SK-MEL-5 (cell line): ENCODE measurements around the gene TTC28. TPM values are rescaled to one million over a fixed set of nuclear protein-coding genes. Genes with fewer than 3 reads are reported as not detected.
"Not testable (repeated sequence)": the region's sequence is repeated elsewhere in the genome, so short reads cannot be mapped to it uniquely, and the experiment has no call there.

Source experiments
- DNase-seq: peaks from one replicate; pipeline ENCODE4 v3.0.0-alpha.2; 2016; ENCODE audit warnings: low read depth, low spot score
- in situ Hi-C: cut with HindIII; loops from 2 replicates; pipeline ENCODE4 v1.10.0; 2016; ENCODE audit warnings: low sequenced_read_pairs, high pct_unique_total_duplicates, low pct_unique_long_range_greater_than_20kb
- total RNA-seq: library from RNA; depleted of rRNA; stranded (reverse); fragments of >200 nt; shearing (Covaris generic); gene quantifications from 2 replicates; pipeline ENCODE4 v1.2.3, GENCODE V29; 2014

TTC28 gene
- total RNA-seq, 1 experiment from 2014 or later, result 5.8 TPM

DNA sequence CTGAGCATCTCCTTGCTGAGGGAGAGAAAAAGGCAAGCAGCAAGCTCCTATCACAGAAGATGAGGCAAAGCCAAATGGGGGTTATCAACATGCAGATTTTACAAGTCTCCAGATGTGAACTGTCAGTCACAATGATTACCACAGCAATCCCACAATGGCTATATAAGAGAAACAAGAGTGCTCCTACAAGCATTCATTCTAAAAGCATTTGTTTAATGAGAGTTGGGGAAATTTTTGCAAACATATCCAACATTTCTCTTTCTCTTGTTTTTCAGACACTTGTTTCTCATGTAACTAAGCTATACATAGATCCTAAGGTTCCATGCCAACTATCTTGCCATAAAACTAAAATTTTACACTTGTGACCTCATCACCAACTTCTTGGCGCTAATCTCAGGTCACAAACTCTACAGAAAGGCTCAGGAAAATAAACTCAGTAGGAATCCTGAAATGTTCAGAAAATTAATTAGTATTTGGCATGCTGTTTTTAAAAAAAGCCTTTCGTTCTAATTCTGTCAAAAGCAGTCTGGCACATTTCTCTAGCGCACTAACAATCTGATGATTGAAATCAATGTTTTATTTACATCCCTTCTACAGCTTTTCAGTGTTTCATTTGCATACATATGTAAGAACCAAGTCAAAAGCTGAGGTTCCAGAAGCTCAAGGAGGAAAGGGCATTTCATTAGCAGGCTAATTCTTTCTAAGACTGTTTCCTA, 199.5 kb downstream of the TTC28 start:
- in situ Hi-C loops, result no loop called here
- no peak for DNase-seq

DNA sequence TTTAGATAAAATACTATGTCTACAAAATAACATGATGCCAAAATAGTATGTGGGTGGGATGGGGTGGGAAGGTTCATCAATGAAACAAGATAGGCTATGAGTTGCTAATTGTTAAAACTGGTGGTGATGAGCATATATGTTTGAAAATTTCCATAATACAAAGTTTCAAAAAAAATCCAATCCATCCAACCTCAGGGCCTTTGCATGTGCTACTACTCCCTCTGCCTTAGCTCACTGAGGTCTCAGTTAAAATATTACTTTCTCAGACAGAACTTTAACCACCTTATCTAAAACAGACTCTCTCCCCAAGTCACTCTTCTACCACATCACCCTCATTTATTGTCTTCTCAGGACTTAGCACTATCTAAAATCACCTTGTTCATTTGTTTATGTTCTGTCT, 201.1 kb downstream of the TTC28 start:
- no peak for DNase-seq
- in situ Hi-C loops, result no loop called here

DNA sequence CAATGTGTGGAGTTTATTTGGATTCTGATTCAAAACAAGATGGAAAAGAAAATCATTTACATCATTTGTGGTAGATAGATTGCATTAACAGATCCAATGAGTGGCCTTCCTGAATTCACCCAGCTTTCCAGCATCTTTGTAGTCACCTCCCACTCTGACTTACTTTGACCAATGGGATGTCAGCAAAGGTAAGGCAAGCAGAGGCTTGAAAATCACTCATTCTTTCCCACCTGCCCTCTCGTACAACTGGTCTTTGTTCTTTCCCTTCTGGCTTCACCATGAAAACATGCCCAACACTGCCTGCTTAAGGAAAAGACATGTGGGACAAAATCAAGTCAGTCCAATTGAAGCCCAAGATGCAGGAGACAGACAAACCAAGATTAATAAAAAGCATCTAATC, 202.1 kb downstream of the TTC28 start:
- no peak for DNase-seq
- in situ Hi-C loops, result no loop called here

DNA sequence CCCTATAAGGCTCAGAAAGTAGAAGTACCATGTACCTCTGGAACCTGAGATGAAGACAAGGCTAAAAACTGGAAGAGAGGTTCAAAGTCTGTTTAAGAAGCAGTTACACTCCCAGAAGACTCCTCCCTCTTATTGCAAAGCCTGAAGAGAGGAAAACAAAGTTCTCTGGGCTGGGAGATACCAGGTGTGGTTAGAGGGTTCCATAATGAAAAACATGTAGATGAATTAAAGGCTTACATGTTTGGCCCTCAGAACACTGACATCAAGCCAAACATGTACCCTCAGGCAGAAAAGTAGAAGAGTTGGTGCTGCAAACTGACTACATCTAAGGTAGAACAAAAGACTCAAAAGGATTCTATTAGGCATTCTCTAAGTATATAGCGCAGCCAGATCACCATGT, 205.3 kb downstream of the TTC28 start:
- no peak for DNase-seq
- in situ Hi-C loops, result no loop called here

DNA sequence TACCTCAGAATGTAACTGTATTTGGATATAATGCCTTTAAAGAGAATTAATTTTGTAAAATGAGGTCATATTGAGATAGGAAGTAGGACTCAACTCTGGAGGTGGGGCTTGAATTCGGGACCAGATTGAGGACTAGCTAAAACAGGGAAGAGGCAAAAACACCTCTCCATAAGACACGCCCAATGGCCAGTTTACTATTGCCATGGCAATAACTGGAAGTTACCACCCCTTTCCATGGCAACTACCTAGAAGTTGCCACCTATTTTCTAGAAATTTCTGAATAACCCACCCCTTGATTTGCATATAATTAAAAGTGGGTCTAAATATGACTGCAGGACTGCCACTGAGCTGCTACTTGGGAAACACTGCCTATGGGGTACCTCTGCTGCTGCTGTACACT, 206.4 kb downstream of the TTC28 start:
- in situ Hi-C loops, result no loop called here
- no peak for DNase-seq

DNA sequence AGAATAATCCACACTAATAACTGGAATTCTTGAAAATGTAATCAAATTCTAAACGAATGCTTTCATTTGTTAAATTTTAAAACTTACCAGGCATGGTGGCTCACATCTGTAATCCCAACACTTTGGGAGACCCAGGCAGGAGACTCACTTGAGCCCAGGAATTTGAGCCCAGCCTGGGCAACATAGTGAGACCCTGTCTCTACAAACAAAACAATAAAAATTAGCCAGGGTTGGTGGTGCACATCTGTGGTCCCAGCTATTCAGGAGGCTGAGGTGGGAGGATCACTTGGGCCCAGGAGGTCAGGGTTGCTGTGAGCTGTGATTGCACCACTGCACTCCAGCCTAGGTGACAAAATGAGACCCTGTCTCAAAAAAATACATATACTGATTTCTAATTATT, 212.6 kb downstream of the TTC28 start:
- in situ Hi-C loops, DNase-seq: not testable (repeated sequence)

DNA sequence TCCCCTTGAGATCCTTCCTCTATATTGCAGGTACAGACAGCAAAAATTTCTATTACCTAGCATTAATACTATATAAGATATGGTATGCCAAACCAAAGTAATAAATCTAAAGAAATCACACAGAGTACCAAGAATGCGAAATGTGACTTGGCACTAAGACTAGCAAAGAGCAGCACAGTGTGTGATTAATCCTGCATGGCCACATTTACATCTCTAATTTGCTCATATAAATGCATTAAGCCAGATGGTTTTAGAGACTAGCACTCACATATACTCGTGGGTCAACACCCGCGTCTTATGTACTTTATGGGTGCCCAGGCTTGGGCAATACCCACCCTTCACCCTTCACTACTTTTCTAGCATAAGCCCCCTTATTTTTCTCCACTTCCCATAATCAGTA, 213.2 kb downstream of the TTC28 start:
- in situ Hi-C loops, result no loop called here
- no peak for DNase-seq

DNA sequence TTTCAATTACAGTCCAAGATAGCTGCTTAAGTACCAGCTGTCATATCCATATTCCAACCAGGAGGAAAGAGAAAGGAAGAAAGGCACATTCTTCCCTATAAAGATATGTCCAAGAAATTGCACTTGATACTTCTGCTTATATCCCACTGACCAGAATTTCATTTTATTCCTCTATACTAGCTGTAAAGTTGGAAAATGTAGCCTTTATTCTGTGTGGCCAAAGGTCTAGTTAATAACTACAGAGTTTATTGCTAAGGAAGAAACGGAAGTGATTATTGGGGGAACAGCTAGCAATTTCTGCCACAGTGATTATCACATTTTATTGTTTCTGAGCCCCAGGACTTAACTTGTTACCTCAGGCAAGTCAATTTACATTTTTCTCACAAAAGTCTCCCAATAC, 213.8 kb downstream of the TTC28 start:
- in situ Hi-C loops, result no loop called here
- no peak for DNase-seq

DNA sequence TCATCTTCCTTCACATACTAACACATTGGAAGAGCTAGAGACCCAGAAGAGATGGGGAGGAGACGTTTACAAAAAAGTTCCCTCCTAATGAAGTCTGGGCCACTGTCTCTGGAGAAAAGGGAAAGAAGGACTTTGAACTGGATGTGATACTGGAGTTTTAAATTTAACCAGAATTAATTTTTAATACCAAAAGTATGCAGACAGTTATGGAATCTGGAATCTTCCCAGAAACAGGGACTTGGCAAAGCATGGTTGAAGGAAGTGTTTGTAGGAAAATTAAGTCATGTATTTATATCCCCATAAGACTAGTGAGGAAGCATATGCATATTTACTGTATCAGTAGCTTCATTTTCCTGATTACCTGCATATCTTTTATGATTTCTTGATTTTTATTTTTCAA, 215.5 kb downstream of the TTC28 start:
- DNase-seq, result no peak
- in situ Hi-C loops, result no loop called here

DNA sequence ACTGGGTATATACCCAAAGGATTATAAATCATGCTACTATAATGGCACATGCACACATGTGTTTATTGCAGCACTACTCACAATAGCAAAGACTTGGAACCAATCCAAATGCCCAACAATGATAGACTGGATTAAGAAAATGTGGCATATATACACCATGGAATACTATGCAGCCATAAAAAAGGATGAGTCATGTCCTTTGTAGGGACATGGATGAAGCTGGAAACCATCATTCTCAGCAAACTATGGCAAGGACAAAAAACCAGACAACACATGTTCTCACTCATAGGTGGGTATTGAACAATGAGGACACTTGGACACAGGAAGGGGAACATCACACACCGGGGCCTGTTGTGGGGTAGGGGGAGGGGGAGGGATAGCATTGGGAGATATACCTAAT, 216.2 kb downstream of the TTC28 start:
- DNase-seq, in situ Hi-C loops: not testable (repeated sequence)

DNA sequence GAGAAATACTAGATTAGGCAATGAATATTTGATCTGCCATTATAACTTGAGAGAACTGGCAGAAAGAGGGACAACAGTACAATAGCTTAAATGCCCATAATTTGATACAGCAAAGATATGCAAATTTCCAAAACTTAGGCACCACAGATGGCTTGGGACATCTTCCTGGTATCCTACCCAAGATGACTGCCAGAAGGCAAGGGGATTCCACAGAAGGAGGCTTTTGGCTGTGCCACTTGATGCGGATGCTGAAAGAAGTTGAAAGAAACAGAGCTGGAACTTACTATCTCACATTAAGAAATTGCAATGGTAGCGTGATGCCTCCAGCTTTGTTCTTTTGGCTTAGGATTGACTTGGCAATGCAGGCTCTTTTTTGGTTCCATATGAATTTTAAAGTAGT, 216.7 kb downstream of the TTC28 start:
- in situ Hi-C loops, result no loop called here
- DNase-seq, result no peak

DNA sequence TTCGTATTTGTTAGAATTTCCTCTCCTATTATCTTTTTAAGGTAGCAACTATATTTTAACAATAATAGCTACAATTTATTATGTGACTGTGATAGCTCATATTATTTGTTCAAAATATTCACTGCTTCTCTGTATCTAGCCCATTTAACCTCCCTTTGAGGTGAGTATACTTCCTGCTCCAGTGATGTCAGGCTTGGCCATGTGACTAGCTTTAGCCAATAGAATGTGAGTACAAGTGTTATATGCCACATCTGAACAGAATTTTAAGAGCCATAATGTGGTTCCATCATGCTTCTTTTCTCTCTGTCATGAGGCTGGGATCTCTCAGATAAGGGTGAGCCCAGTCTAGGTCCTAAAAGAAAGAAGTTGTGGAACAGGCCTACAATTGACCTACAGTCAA, 217.6 kb downstream of the TTC28 start:
- in situ Hi-C loops, result no loop called here
- DNase-seq, result no peak

DNA sequence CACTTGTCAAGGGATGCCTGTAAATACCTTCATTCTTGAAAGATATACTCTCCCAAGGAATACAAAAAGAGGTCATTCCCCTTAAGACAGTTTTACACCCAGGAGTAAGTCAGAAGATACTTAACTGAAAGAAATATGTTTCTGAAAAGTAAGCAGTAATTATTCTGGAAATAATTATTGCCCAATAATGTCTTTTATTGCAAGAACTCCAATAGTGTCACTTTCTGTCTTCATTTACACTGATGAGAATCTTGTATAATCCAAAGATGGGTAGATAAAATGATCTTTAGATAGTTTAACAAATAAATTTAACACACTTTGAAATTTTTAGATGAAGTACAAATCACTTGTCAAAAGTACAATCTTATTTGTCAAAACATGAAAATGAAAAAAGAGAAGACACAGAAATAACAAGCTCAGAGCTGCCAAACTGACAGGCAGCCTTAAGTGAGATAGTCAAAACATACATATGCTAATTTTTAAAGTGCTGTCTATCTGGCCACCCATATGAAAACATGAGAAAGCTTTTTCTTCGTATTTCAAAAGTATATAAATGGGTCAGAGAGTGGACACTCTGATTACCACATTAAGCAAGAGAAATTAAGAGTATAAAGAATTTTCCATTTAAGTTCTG, 225.1 kb downstream of the TTC28 start:
- in situ Hi-C loops, result no loop called here
- DNase-seq, result no peak

DNA sequence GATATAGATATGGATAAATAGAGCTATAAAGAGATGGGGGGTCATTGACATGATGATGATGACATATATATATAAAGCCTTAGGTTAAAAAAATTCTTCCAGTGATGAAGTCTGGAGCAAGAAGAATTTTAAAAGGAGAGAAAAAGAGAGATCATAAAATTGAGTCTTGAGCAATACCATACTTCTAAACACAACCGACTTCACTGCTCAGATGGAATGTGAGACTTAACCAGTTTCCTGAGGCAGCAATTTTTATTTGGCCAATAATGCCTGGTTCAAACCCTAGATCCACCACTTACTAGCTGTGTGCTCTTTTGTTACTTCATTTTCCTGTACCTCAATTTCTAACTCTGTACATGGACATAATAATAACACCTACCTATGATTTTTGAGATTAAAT, 229.5 kb downstream of the TTC28 start:
- no peak for DNase-seq
- in situ Hi-C loops, result no loop called here

DNA sequence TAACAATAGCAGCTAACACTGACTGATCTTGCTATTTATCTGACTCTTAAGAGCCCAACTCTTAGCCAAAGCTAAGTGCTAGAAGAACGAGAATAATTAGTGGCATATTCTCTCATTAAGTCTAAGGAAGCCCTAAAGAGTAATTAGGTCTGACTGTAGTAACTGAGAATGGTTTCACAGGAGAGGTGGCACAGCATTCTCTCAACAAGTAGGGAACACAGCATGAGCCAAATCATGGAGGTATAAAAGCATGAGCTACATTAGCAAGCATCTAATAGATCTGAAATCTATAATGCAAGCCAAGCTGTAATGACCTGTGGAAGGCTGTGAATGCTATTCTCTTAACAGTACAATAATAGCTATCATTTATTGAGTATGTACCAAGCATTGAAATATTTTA, 230.6 kb downstream of the TTC28 start:
- no peak for DNase-seq
- in situ Hi-C loops, result no loop called here

DNA sequence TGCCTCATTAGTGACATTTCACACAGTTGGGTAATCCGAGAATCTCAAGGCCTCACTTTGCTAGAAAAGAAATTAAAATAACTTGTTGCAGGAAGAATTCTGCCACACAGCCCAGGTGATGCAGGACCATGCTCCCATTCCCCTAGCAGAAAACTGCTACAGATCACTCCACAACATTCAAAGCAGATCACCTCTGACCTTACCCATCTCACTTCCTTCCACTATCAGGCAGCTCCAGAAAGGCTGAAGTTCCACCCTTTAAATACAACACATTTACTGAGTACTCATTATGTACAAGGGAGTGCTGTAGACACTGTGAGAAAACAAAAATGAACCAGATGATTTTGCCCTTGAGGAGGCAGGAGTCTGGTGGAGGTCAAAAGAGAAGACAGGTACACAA, 231.0 kb downstream of the TTC28 start:
- in situ Hi-C loops, result no loop called here
- DNase-seq, result no peak

DNA sequence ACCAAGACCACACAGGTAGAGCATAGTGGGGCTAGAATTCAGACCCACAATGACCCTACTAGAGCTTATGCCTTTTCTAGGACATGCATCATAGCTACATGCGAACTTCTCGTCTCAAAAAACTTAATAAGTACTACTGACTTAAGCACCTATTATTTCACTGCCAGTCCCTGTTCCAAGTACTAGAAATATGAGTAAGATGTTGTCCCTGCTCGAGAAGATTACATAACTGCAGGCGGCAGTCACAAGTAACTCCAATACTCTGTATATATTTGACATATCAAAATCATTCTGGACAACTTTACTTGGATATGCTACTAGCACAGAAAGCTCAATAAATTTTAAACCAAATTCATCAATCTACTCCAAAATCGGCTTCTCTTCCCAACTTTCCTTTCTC, 235.0 kb downstream of the TTC28 start:
- no peak for DNase-seq
- in situ Hi-C loops, result no loop called here

DNA sequence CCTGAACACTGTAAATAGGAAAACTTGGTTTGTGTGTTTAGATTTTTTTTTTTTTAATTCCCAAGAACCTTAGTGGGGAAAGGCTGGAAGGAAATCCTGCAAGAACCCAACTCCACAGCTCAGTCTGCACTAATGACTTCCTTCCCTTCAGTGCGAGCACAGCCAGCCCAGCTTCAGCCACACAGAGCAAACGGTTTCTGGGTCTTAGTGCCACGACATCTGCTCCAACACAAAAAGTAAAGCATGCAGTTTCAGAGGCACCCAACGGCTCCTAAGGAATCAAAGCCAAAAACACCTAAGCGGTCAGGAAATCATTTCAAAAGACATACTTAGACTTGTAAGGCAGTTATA, 236.1 kb downstream of the TTC28 start:
- DNase-seq, result peak; percentile 38
- in situ Hi-C loops, result no loop called here

DNA sequence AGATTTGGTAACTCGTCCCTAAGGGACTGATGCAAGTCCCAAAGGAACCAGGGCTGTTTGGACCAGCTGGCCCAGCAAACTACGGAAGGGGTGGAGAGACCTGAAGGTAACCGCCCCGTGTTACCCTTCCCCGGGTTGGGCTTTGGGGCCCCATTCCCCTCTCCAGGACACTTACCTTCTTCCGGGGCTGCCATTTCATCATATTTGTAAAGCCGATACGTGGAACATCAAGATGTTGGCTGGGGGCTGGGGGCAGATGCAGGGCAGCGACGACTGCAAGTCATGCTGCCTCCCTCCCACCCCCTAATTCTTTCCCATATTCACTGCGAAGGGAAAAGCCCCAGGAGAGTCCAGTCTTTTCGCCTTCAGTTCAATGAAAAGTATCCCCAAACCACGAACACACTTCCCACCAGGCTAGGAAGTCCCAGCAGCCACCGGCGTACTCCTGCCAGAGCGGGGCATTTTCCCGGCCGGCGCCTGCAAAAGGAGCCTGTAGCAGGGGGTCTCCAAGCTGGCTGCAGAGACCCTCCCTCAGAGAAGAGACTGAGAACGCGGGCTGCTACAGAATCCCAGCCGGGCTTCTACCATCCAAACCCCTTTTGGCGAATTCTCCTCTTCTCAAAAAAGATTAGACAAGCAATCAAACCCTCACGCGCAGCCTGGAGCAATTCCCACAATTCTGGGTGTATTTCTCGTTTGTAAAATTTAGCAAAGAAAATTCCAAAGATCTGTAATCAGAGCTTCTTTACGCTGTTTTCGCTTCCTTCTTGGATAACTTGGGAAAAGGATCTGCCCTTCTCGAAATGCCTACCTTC, 236.7 kb downstream of the TTC28 start:
- in situ Hi-C loops, result no loop called here
- DNase-seq, result no peak
